ENCODE measurements around the gene TMEM192.
"Not testable (repeated sequence)": the region's sequence is repeated elsewhere in the genome, so short reads cannot be mapped to it uniquely, and the experiment has no call there.

DNA sequence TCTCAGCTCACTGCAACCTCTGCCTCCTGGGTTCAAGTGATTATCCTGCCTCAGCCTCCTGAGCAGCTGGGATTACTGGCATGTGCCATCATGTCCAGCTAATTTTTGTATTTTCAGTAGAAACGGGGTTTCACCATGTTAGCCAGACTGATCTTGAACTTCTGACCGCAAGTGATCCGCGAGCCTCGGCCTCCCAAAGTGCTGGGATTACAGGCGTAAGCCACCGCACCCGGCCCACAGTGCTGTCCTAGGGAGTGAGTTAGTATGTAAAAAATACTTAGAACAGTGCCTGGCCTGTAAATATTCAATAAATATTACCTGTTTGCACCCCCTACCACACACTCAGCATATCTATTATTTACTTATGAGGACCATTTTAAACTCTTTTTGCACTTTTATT, 20.5 kb downstream of the TMEM192 start:
- not testable (repeated sequence) for TF ChIP-seq SP1 (IDR thresholded peaks at IDR 0.05; ENCODE audit: low read depth, low read length); EZH2 (IDR thresholded peaks at IDR 0.05; ENCODE audit: low read depth, low read length, severe bottlenecking)
- TF ChIP-seq, protein P1, sequence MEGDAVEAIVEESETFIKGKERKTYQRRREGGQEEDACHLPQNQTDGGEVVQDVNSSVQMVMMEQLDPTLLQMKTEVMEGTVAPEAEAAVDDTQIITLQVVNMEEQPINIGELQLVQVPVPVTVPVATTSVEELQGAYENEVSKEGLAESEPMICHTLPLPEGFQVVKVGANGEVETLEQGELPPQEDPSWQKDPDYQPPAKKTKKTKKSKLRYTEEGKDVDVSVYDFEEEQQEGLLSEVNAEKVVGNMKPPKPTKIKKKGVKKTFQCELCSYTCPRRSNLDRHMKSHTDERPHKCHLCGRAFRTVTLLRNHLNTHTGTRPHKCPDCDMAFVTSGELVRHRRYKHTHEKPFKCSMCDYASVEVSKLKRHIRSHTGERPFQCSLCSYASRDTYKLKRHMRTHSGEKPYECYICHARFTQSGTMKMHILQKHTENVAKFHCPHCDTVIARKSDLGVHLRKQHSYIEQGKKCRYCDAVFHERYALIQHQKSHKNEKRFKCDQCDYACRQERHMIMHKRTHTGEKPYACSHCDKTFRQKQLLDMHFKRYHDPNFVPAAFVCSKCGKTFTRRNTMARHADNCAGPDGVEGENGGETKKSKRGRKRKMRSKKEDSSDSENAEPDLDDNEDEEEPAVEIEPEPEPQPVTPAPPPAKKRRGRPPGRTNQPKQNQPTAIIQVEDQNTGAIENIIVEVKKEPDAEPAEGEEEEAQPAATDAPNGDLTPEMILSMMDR (IDR thresholded peaks at IDR 0.05; ENCODE audit: control extremely low read depth in 1 of 3, insufficient read depth in 1 of 3, low read depth in 1 of 3, low read length in 3 of 3) = not testable (repeated sequence)

Data from H1 (cell line).